HepG2 (cell line): ENCODE results near the gene GOT2. TPM values are rescaled to one million over a fixed set of nuclear protein-coding genes. Genes with fewer than 3 reads are reported as not detected.

Source experiments
- ESRRA ChIP-seq: sonication (generic); formaldehyde crosslinking; IDR thresholded peaks from 2 replicates; pipeline ENCODE4 v1.5.1; 2020; ENCODE audit warnings: mild to moderate bottlenecking, low read depth, missing genetic modification reagents
- NR2F1 ChIP-seq, 2 experiments: fragments of 450-650 bp in 1 of 2; formaldehyde crosslinking in 1 of 2; IDR thresholded peaks; 2 replicates each; pipeline versions ENCODE4 v1.5.0 to v1.6.1; 2016 to 2020; ENCODE audit warnings: mild to moderate bottlenecking in 1 of 2, missing compliant biosample characterization in 1 of 2, missing genetic modification reagents in 1 of 2, moderate library complexity in 1 of 2
- NRL ChIP-seq: sonication (generic); formaldehyde crosslinking; IDR thresholded peaks from 2 replicates; pipeline ENCODE4 v1.5.0; 2020; ENCODE audit warnings: missing genetic modification reagents, mild to moderate bottlenecking, moderate library complexity, borderline replicate concordance
- RARA ChIP-seq: IDR thresholded peaks from 2 replicates; pipeline ENCODE4 v1.6.1; 2016; ENCODE audit warnings: missing genetic modification reagents, missing compliant biosample characterization
- SIN3A ChIP-seq: IDR thresholded peaks from 2 replicates; pipeline ENCODE4 v1.6.1; 2011; ENCODE audit warnings: low read depth, mild to moderate bottlenecking, control low read depth, low read length, borderline replicate concordance
- SP140L ChIP-seq: sonication (generic); formaldehyde crosslinking; IDR thresholded peaks from 2 replicates; pipeline ENCODE4 v1.4.0; 2020; ENCODE audit warnings: missing genetic modification reagents, borderline replicate concordance
- ZBTB7A ChIP-seq: sonication (generic); formaldehyde crosslinking; IDR thresholded peaks from 2 replicates; pipeline ENCODE4 v1.8.0; 2022; ENCODE audit warnings: mild to moderate bottlenecking, missing genetic modification reagents
- ZNF280D ChIP-seq: sonication (generic); formaldehyde crosslinking; IDR thresholded peaks from 2 replicates; pipeline ENCODE4 v1.5.1; 2020; ENCODE audit warnings: mild to moderate bottlenecking, missing genetic modification reagents
- ZNF460 ChIP-seq: sonication (generic); formaldehyde crosslinking; IDR thresholded peaks from 2 replicates; pipeline ENCODE4 v1.5.1; 2020; ENCODE audit warnings: missing genetic modification reagents, mild to moderate bottlenecking, borderline replicate concordance
- ZNF670 ChIP-seq: sonication (generic); formaldehyde crosslinking; IDR thresholded peaks from 2 replicates; pipeline ENCODE4 v1.8.0; 2022; ENCODE audit warnings: mild to moderate bottlenecking, missing genetic modification reagents, borderline replicate concordance
- ZNF777 ChIP-seq: sonication (generic); formaldehyde crosslinking; IDR thresholded peaks from 2 replicates; pipeline ENCODE4 v1.4.0; 2020; ENCODE audit warnings: missing genetic modification reagents
- ZSCAN22 ChIP-seq: sonication (generic); formaldehyde crosslinking; IDR thresholded peaks from 2 replicates; pipeline ENCODE4 v1.4.0; 2020; ENCODE audit warnings: mild to moderate bottlenecking, missing genetic modification reagents
- polyA plus RNA-seq, 8 experiments: library from polyadenylated mRNA; depleted of rRNA in 3 of 8; stranded (reverse) in 7 of 8; unstranded in 1 of 8; fragments of >200 nt; fragmentation: Illumina TruSeq in 4 of 8; extraction: Trizol in 4 of 8; gene quantifications; 2 replicates each; pipeline versions ENCODE4 v1.2.1 to v1.2.3, GENCODE V29; 2011 to 2016; ENCODE audit warnings: low read depth in 4 of 8, missing spikeins in 1 of 8, mixed read lengths in 1 of 8; ENCODE audit not compliant: insufficient read depth in 1 of 8
- total RNA-seq, 5 experiments: library from RNA; depleted of rRNA; stranded (reverse); fragments of >200 nt; fragmentation: Illumina TruSeq; extraction: Trizol; gene quantifications; 2 replicates each; pipeline ENCODE4 v1.2.3, GENCODE V29; 2016; ENCODE audit warnings: low read depth in 1 of 5

The GOT2 gene
- total and polyA plus RNA-seq, 2 of the 13 experiments (the other 11 are each of a cell fraction or from before 2014, with no cell fraction given) = 32.6 to 121 TPM

- TF ChIP-seq ZNF670 (CRISPR knock-in tag) (no peak), NRL (CRISPR knock-in tag) (0 out of 2 replicates have a peak, but pooled peaks have one; percentile 11), NR2F1 (CRISPR knock-in tag; IDR thresholded peaks at IDR 0.05) (peak in 1 of 2 experiments; percentile 54; a peak in 2 of 4 replicates), ZNF777 (CRISPR knock-in tag) (0 out of 2 replicates have a peak, but pooled peaks have one; percentile 13), SP140L (CRISPR knock-in tag) (0 out of 2 replicates have a peak, but pooled peaks have one; percentile 76), SIN3A (0 out of 2 replicates have a peak, but pooled peaks have one; percentile 21), ESRRA (CRISPR knock-in tag) (peak; percentile 17; the same call in 1 of the 2 replicates), ZBTB7A (peak; percentile 7; the same call in 1 of the 2 replicates), ZSCAN22 (CRISPR knock-in tag) (no peak), RARA (CRISPR knock-in tag) (0 out of 2 replicates have a peak, but pooled peaks have one; percentile 9), ZNF280D (CRISPR knock-in tag) (no peak), ZNF460 (CRISPR knock-in tag) (no peak)
These were observed 857 bp downstream of the GOT2 start (continued) for GRCh38 chr16:58733248-58733670.
